Measurements from ENCODE around the gene CELF1. TPM values are rescaled to one million over a fixed set of nuclear protein-coding genes. Genes with fewer than 3 reads are reported as not detected.
A peak's percentile ranks its signal among the peaks of the same experiment; 100 is the strongest.

Gene CELF1
- total RNA-seq, 2 experiments from 2014 or later = 103 to 111 TPM

GRCh38 chr11:47512701-47513100 is 40.2 kb downstream of the CELF1 start:
- peaks cover 78% of the 10 kb centered on the region for H3K4me1 ChIP-seq (ENCODE audit: insufficient read depth, low read length)
- H3K36me3 ChIP-seq (ENCODE audit: insufficient read depth, low read length) = no peaks in the 10 kb centered on the region
- no peak overlapping the region for H3K4me3 ChIP-seq (ENCODE audit: low read length)
- no peak for ATAC-seq (ENCODE audit: poor library complexity)
- no peaks in the 10 kb centered on the region for H3K9me3 ChIP-seq (ENCODE audit: control insufficient read depth in 1 of 2, insufficient read depth in 1 of 2, low read length in 2 of 2)
- no peaks in the 10 kb centered on the region for H3K27me3 ChIP-seq (ENCODE audit: control insufficient read depth in 1 of 2, insufficient read depth in 2 of 2, low read length in 2 of 2)
- ChIA-PET POLR2A (no interaction called here), CTCF (interaction anchor here (2.0 kb wide), 1 partner anchor 58 kb away, joined by 5 read pairs; no protein-coding TSS in a partner anchor)
- intact Hi-C loops (cut with DNase I, micrococcal nuclease) = no loop called here
- H3K27ac Mint-ChIP-seq = peak overlapping the region; percentile 47
- H3K27me3 Mint-ChIP-seq = no peaks in the 10 kb centered on the region
- H3K9me3 Mint-ChIP-seq = no peaks in the 10 kb centered on the region
- no peak overlapping the region for H3K27ac ChIP-seq (ENCODE audit: low read depth in 1 of 2, low read length in 2 of 2)
- no peak for TF ChIP-seq CTCF (IDR thresholded peaks at IDR 0.05)
- DNase-seq = no peak
- peaks cover 16% of the 10 kb centered on the region for H3K36me3 Mint-ChIP-seq (ENCODE audit: low read depth)
- H3K4me3 Mint-ChIP-seq = no peak overlapping the region
- H3K4me1 Mint-ChIP-seq (ENCODE audit: low read depth) = peaks cover 83% of the 10 kb centered on the region

- ATAC-seq (ENCODE audit: poor library complexity) = no peak
- Mint-ChIP-seq H3K27me3 (no peaks in the 10 kb centered on the region), H3K27ac (peak overlapping the region; percentile 47), H3K9me3 (no peaks in the 10 kb centered on the region), H3K36me3 (ENCODE audit: low read depth) (peaks cover 16% of the 10 kb centered on the region), H3K4me3 (no peak overlapping the region), H3K4me1 (ENCODE audit: low read depth) (peaks cover 83% of the 10 kb centered on the region)
- no peak for DNase-seq
- TF ChIP-seq CTCF (IDR thresholded peaks at IDR 0.05) = no peak
- H3K4me1 ChIP-seq (ENCODE audit: insufficient read depth, low read length) = peaks cover 72% of the 10 kb centered on the region
- H3K9me3 ChIP-seq (ENCODE audit: control insufficient read depth in 1 of 2, insufficient read depth in 1 of 2, low read length in 2 of 2) = no peaks in the 10 kb centered on the region
- H3K4me3 ChIP-seq (ENCODE audit: low read length) = no peak overlapping the region
- ChIA-PET CTCF (interaction anchor here (1.6 to 2.0 kb wide), 2 partner anchors 9 to 57 kb away, joined by 3 to 5 read pairs; no protein-coding TSS in a partner anchor), POLR2A (no interaction called here)
- H3K27me3 ChIP-seq (ENCODE audit: control insufficient read depth in 1 of 2, insufficient read depth in 2 of 2, low read length in 2 of 2) = no peaks in the 10 kb centered on the region
- H3K36me3 ChIP-seq (ENCODE audit: insufficient read depth, low read length) = no peaks in the 10 kb centered on the region
- no peak overlapping the region for H3K27ac ChIP-seq (ENCODE audit: low read depth in 1 of 2, low read length in 2 of 2)
- intact Hi-C loops (cut with DNase I, micrococcal nuclease) = no loop called here
These were observed 41.0 kb downstream of the CELF1 start for GRCh38 chr11:47511917-47512316.

- no peak for TF ChIP-seq CTCF (IDR thresholded peaks at IDR 0.05)
- H3K27ac ChIP-seq (ENCODE audit: low read depth in 1 of 2, low read length in 2 of 2) = no peak overlapping the region
- H3K27ac Mint-ChIP-seq = peak overlapping the region; percentile 79
- ChIA-PET POLR2A (interaction anchor here (0.7 kb wide), 1 partner anchor 496 kb away, joined by 3 read pairs; no protein-coding TSS in a partner anchor), CTCF (interaction anchor here (1.6 to 2.8 kb wide), 2 partner anchors 7 to 43 kb away, joined by 3 to 11 read pairs; partner anchors contain the start of gene CELF1)
- DNase-seq (no peak), ATAC-seq (ENCODE audit: poor library complexity) (no peak)
- H3K4me1 ChIP-seq (ENCODE audit: insufficient read depth, low read length) = peaks cover 57% of the 10 kb centered on the region
- peaks cover 21% of the 10 kb centered on the region for H3K36me3 Mint-ChIP-seq (ENCODE audit: low read depth)
- peaks cover 5% of the 10 kb centered on the region for H3K36me3 ChIP-seq (ENCODE audit: insufficient read depth, low read length)
- H3K4me1 Mint-ChIP-seq (ENCODE audit: low read depth) = peaks cover 79% of the 10 kb centered on the region
- no peaks in the 10 kb centered on the region for H3K9me3 Mint-ChIP-seq
- no peak overlapping the region for H3K4me3 ChIP-seq (ENCODE audit: low read length)
- no peak overlapping the region for H3K4me3 Mint-ChIP-seq
- intact Hi-C loops (cut with DNase I, micrococcal nuclease) = no loop called here
- H3K9me3 ChIP-seq (ENCODE audit: control insufficient read depth in 1 of 2, insufficient read depth in 1 of 2, low read length in 2 of 2) = no peaks in the 10 kb centered on the region
- no peaks in the 10 kb centered on the region for H3K27me3 Mint-ChIP-seq
- no peaks in the 10 kb centered on the region for H3K27me3 ChIP-seq (ENCODE audit: control insufficient read depth in 1 of 2, insufficient read depth in 2 of 2, low read length in 2 of 2)
These were observed 42.7 kb downstream of the CELF1 start for GRCh38 chr11:47510209-47510608.
